NCI-H446 (cell line): ENCODE measurements around the gene MOCS2.
"Not testable (repeated sequence)": the region's sequence is repeated elsewhere in the genome, so short reads cannot be mapped to it uniquely, and the experiment has no call there.

ENCODE experiments used
- DNase-seq, 2 experiments: peaks; one replicate each; lab custom pipeline; 2025; lab: John Stamatoyannopoulos, UW

Gene MOCS2, protein sequence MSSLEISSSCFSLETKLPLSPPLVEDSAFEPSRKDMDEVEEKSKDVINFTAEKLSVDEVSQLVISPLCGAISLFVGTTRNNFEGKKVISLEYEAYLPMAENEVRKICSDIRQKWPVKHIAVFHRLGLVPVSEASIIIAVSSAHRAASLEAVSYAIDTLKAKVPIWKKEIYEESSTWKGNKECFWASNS

DNA sequence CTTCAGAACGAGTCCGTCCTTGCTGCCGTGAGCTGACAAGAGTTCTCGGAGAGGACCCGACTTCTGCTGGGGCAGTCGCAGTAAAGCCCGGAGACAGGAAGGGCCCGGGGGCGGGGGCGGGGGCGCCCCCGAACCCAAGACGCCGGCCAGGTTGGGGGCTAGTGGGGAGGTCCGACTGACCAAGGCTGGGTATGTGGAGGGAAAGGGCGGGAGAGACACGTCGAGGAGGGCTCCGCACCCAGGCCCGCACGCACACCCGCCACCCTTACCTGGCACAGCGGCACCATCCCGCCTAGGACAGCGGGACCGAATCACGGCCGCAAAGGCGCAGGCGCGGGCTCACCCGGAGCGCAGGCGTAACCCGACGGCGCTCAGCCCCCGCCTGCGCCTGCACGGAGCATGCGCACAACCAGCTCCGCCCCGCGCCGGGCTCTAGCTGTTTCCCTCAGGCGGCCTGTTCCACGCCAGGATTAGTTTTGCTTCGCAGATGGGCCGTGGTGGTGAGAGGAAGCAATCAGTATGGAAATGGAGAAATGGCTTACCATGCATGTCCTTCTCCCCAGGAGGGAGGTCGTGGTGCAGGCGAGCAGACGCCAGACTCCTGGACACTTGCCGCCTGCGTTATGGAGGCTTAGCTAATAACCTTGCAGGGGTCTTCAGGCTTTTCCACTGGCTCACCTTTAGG is at the start of gene MOCS2:
Gene MOCS2, minus strand, starts transcription at position 315 of the 685 bp plus-strand sequence. CDS start 2,583 bp downstream, outside the sequence.
- peak; percentile 73 to 94 for DNase-seq

DNA sequence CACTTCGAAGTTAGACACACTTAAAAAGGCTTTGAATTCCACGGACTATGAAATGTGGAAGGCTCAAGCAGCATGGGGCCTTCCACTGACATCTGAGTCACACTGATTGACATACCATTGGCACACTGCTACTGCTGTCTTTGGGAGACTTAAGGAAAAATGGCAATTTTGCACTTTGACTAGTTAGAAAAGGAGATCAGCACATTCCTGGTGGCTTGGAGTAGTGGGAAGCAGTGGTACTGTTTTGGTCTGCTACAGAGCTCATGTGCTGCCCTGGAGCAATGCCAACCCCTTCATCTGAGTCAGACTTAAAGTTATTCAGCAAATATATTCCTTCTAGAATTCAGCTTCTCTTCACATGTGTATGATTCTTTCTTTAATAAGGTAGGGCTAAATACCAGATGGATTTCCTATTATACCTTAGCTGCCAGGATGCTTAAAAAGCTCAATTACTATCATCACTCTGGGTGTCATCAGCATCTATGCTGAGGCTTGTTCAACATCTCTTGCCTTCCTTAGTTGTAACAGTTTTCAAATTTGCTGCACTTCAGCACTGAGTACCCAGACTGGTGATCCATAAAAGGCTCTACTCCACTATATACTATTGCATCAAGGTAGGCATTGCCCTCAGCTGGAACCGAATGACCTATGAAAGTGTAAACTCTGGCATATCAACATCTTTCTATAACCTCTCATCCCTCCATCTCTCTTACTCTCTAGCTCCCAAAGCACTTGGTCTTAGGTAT is 42.3 kb upstream of the MOCS2 start:
- no peak for DNase-seq

DNA sequence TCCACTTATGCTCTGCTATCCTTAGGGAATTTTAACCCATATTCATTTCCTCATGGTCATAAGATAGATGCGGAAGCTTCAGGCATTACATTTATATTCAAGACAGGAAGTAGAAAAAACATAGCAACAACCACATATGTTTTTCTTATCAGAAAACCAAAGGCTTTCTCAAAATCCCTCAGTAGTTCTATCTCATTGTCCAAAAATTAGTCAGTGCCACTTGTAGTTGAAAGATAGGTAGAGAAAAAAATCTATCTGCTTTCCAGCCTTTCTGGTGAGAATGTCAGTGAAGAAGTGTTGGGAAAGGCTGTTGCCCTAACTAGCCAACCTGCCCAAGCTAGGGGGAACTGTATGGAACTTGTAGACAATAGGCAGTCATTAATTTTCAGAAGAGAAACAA is 23.5 kb upstream of the MOCS2 start:
- DNase-seq = no peak

DNA sequence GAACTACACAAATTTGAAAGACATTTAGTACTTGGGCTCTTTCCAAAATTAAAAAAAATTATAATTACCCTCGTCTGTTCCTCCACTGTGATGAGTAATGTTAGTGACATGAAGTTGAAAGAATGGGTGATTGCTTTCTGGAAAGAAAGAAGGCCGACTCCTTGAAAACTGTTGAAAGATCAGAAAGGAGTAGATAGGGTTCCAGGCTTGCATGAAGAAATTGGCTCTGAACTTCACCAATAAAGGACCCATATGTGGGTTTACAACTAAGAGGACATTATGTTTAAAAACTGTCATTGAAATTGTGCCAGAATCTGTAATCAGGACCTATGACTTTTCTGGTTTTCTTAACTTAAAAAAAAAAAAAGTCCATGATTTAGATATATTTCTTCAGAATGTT is 20.7 kb upstream of the MOCS2 start:
- no peak for DNase-seq

DNA sequence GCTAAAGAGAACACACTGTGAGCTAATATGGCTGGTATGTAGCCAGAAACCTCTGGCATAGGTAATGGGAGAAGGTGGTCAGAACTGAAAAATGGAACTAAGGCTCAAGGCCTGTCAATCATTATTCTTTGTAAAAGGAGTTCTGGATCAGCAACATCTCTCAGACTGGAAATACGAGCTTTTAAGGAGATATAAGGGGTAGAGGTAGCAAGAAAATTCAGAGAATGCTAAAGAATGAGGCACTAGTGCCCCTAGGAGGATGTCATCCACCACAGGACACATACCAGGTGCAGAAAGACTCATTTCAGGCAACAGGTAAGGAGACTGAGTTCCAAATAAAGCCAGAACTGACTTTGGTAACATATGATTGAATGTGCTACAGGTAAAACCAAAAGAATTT is 18.9 kb upstream of the MOCS2 start:
- DNase-seq = no peak

DNA sequence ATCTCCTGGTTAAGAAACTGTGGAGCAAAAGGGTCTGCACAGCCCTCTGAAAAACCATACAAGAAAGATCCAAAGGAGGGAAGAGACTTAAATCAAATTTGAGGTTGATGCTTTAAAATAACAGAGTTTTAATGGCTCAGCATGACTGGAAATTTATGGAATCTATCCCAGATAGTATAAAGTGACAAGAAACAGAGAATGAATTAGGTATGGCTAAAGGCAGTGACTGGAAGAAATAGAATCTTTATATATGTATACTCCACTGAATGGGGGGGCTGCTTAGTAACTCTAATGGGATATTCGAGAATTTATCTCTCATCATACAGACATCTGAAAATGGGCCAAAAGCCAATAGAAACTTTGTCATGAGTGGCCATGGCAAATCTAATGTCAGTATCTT is 17.6 kb upstream of the MOCS2 start:
- DNase-seq = no peak

DNA sequence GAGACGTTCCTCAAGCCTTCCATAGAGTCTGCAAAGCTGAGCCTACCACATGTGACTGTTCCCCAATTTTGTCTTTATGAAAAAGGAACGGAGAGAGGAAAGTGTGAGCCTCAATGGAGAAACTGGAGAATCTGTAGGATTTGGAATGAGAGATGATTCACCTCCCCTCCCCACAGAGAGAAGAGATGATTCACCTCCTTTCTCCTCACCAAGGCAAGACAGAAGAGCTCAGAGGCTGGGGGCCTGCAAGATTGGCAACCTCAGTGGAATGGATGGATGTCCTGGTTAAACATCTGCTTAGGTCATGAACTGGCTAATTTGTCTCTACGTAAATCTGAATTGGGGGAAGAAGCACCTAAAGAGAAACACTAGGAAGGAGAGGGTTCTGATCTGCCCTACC is 17.0 kb upstream of the MOCS2 start:
- no peak for DNase-seq

DNA sequence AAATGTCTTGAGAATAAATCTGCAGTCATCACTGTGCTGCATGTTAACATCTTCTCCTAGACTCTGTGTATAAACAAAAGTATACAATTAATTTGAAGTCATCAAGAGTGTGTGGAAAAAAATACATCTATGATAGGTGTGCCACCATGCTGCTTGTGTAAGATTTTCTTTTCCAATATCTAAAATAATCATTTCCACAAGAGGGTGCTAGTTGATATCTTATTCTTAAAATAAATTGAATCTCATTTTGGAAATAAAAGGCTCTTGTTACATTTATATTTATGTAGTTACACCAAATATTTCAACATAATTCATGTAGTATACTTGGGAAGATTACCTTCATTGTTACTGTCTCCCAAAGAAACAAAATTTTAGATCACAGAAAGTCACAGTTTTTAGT is 14.1 kb upstream of the MOCS2 start:
- DNase-seq = no peak

DNA sequence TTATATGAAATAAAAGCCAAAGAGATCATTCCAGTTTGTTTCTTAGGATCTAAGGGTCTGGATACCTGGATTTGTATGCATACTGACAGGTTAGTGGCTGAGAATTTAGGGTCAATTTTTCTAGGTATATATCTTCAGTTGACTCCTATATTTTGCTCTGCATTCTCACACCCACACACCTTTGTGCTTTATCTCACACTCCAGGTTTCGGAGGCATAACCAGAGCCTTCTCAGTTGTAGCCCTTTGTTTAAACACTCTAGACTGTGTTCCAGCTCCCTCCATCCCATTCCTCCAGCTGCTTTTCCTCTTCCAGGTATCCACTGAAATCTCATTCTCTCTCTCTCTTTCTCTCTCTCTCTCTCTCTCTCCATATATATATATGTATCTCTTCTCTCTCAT is 10.6 kb upstream of the MOCS2 start:
- no peak for DNase-seq

DNA sequence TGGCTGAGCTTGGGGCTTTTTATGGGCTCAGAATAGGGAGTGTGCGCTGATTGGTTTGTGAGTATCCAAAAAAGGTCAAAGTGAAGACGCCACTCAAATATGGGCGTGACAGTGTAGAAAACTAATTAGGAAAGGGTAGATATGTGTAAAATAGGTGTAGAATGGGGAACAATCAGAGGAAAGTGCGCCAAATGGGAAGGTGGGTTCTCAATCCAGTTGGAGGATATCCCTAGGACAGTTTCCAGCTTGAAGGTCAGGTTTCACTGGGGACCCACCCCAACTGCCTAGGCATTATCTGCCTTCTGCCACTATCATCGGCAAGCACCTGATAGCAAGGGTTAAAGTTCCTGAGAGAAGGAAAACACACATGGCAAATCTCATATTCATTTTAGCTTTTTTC is 9.3 kb upstream of the MOCS2 start:
- no peak for DNase-seq

DNA sequence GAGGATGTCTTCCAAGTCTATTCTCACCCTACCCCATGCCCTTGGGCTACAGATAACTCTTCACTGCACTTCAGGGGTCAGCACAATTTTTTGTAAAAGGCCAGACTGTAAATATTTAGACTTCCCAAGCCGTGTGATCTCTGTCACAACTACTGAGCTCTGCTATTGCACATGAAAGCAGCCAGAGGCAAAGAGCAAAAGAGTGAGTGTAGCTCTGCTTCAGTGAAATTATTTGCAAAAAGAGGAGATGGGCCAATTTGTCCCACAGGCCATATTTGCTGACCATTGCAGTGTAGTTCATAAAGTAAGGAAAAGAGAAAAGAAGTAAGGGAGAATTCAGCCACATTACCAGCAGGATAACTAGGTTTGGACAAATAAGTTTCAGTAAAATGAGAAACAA is 7.0 kb upstream of the MOCS2 start:
- DNase-seq = no peak

DNA sequence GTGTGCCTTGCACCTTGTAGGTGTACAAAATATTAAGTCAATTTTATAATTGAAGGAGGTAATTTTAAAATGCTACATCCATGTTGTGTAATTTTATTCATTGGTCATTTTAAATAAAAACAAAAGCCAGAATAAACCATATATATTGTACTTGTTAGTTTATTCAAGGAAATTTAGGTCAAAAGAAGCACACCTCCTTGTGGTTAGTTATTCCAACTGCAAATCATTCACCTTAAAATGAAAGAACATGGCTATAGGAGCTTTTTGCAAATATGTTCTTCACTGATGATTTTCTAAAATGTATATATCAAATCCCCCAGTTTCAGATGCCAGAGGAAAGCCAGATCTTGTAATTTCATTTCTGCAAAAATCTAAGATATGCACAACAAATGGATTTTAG is 5.4 kb upstream of the MOCS2 start:
- no peak for DNase-seq

DNA sequence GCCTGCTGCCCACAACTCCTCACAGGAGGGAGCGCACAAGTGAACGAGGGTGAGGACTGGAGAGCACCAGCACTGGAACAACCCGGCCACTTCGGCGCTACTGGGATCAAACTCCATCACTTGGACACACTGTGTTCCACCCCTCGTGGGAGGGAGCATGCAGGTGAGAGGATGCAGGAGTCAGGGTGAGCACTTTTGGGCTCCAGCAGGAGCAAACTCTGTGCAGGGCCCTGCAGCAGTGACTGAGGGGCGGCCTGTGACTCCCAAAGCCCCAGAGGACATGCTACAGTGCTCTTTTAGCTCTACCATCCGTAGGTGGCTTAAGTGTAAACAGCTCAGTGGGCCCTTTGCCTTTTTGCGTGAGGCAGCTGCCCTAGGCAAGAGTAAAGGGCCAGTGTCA is 4.4 kb upstream of the MOCS2 start:
- DNase-seq = no peak

DNA sequence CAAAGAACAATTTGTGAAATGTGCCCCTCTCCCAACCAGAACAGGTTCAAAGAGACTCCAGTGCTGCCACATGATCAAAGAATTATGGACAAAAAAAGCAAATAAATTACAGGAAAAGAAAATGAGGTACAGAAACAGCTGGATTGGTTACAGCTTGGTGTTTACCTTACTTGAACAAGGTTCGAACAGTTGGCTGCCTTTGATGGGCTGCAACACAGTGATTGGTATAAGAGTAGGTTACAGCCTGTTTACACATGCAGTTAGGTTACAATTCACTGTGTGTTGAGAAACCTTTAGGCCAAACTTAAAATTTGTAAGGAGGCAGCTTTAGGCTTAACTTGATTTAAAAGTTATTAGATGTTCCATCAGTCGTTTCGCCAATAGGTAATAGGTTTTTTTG is 3.4 kb upstream of the MOCS2 start:
- DNase-seq = no peak

DNA sequence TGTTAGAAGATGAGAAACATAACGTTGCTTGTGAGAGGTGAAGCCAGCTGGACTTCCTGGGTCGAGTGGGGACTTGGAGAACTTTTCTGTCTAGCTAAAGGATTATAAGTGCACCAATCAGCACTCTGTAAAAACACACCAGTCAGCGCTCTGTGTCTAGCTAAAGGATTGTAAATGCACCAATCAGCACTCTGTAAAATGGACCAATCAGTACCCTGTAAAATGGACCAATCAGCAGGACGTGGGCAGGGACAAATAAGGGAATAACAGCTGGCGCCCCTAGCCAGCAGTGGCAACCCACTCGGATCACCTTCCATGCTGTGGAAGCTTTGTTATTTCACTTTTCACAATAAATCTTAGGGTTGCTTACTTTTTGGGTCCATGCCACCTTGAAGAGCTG is 2.8 kb upstream of the MOCS2 start:
- DNase-seq = not testable (repeated sequence)

DNA sequence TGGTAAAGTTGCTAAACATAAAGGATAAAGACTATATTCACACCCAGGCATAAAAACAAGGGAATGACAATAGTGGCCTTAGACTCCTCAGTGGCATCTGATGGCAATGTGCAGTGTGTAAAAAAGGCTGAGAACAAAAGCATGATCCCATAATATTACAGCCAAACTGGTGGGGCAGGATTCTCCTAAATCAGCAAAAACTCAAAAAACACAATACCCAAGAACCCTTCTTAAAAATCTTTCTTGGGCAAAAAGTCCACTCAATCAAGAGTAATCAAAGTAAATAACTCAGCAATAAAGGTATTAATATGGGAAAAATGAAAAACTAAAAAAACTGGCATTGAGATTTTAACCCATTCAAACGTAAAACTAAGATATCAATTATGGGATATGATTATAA is 1.6 kb upstream of the MOCS2 start:
- DNase-seq = no peak

DNA sequence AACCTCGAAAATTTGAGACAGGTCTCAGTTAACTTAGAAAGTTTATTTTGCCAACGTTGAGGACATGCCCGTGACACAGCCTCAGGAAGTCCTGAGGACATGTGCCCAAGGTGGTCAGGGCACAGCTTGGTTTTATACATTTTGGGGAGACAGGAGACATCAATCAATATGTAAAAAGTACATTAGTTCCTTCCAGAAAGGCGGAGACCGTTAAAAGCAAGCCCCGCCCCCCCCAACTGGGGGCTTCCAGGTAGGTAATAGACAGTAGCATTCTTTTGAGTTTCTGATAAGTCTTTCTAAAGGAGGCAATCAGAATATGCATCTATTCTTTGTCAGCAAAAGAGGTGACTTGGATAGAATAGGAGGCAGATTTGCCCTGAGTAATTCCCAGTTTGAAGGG is 599 bp upstream of the MOCS2 start:
- DNase-seq = peak in 1 of 2 experiments; percentile 2

DNA sequence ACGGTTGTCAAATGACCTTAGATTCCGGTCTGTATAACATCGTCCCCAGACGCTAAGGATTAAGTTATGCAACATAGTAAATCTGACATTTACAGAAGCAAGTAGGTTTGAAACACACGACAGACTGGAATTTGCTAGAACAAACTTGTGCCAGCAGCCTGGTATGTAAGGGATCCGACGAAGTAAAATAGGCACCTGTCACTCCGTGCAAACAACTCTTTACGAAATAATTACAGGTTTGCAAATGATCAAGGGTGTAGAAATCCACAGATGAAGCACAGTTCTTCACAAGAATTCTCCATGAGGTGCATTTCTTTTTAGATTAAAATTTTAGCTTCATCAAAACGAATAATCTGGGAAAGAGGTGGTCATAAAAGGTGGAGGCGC is 508 bp downstream of the MOCS2 start:
- DNase-seq = no peak

DNA sequence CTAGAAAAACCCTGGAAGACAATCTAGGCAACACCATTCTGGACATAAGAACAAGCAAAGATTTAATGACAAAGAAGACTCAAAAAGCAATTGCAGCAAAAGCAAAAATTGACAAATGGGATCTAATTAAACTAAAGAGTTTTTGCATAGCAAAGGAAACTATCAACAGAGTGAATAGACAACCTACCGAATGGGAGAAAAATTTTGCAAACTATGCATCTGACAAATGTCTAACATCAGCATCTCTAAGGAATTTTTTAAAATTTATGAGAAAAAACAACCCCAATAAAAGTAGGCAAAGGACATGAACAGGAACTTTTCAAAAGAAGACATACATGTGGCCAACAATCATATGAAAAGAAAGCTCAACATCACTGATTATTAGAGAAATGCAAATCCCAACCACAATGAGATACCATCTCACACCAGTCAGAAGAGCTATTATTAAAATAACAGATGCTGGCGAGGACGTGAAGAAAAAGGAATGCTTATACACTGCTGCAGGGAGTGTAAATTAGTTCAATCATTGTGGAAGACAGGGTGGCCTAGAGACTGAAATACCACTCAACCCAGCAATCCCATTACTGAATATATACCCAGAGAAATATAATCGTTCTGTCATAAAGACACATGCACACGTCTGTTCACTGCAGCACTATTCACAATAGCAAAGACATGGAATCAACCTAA is 3.8 kb downstream of the MOCS2 start:
- no peak for DNase-seq

DNA sequence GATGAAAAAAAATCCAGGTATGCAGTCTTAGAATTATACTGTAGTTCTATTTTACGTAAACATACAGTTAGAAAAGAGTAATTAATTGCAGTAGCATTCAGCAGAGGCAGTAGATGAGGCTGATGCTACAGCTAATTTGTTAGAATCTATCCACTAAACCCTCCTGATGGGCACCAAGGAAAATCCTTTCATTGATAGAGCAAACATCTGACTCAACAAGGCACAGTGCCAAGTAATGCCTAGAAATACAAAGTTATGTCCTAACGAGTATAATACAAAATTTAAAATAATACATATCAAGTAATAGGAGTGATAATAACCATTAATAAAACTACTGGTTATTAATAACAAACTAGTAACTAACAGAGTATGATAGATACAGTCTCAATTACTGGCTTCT is 9.0 kb downstream of the MOCS2 start:
- no peak for DNase-seq

DNA sequence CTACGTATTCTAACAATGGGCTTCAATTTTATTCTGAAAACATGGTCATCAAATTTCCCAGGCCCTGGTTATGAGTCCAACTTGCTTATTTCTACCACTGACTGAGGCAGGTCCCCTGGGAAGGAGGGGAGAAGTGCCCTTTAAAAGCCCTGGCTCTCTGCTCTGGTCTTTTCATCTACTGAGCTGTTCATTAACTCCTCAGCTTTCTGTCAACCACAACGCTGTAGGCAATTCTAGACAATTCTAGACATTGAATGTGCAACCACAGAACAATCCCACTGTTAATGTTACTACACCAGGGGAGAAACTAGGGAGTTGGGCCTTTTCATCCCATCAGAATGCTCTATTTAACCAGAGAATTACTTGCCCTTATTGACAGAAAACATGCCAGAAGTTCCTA is 10.0 kb downstream of the MOCS2 start:
- DNase-seq = no peak

DNA sequence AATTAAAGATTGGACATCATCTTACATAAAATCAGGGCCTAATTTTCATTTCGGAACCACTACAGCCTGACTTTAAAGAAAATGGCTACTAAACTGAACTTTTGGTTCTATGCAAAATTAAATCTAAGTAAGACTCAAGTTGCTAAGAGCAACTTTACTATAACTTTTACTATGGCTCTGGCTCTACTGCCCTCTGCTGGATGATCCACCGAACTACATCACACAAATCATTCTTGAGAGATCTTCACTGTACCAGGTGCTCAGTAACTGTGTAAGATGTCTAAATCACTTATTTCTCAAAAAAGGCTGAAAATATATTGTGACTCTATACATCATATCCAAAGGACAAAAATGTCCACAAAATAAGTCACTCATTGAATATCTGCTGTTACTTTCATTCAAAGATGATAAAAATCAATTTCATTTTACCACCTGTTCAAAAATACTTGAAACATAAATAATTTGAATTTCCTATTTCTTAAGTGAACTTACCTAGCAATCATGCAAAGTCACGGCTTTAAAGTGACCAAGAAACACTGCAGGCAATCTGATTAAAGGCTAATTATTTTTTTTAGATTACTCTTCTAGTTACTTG is 13.5 kb downstream of the MOCS2 start:
- DNase-seq = peak; percentile 42 to 56
